Uterus (tissue), 2 donors: ENCODE data around the gene CCDC112.

Experiments
- CTCF ChIP-seq, 4 experiments: fragments of 200-600 bp in 2 of 4; fragments of 450-650 bp in 2 of 4; sonication (generic) in 2 of 4; IDR thresholded peaks; one replicate each; pipeline ENCODE4 v1.5.1; 2016 to 2019; ENCODE audit warnings: antibody characterized with exemption in 4 of 4, mild to moderate bottlenecking in 2 of 4, moderate library complexity in 1 of 4
- POLR2A ChIP-seq, 2 donors: fragments of 450-650 bp; IDR thresholded peaks; one replicate each; pipeline ENCODE4 v1.6.1; 2016; ENCODE audit warnings: antibody characterized with exemption in 2 of 2, mild to moderate bottlenecking in 1 of 2, moderate library complexity in 1 of 2

- TF ChIP-seq POLR2A (IDR thresholded peaks at IDR 0.05), result no peak
- TF ChIP-seq CTCF (IDR thresholded peaks at IDR 0.05), result peak; percentile 67 to 77 (median 70)
Observed at GRCh38 chr5:115309751-115310370, 13.4 kb upstream of the CCDC112 start.
